Amniotic epithelial cell (primary cell): ENCODE measurements around the gene XPR1.
"Not testable (repeated sequence)": the region's sequence is repeated elsewhere in the genome, so short reads cannot be mapped to it uniquely, and the experiment has no call there.

ENCODE experiments used
- DNase-seq: peaks from one replicate; pipeline ENCODE4 v3.0.0-alpha.2; 2010; ENCODE audit warnings: low read depth

XPR1 gene

GRCh38 chr1:180644526-180645192 is 12.8 kb downstream of the XPR1 start:
- DNase-seq: no peak

- DNase-seq: not testable (repeated sequence)
Measured at GRCh38 chr1:180645261-180645660, 13.4 kb downstream of the XPR1 start.

- no peak for DNase-seq
Measured at GRCh38 chr1:180646093-180646492, 14.3 kb downstream of the XPR1 start.

- no peak for DNase-seq
Measured at GRCh38 chr1:180646547-180646946, 14.7 kb downstream of the XPR1 start.

- DNase-seq: peak; percentile 7
Measured at GRCh38 chr1:180652792-180653191, 21.0 kb downstream of the XPR1 start.

- no peak for DNase-seq
Measured at GRCh38 chr1:180662709-180663108, 30.9 kb downstream of the XPR1 start.

- DNase-seq: peak; percentile 17
Measured at GRCh38 chr1:180670681-180671080, 38.9 kb downstream of the XPR1 start.

GRCh38 chr1:180672105-180672504 is 40.3 kb downstream of the XPR1 start:
- peak; percentile 13 for DNase-seq

GRCh38 chr1:180672505-180672904 is 40.7 kb downstream of the XPR1 start:
- DNase-seq: no peak

- DNase-seq: peak; percentile 45
Measured at GRCh38 chr1:180674603-180675530, 43.0 kb downstream of the XPR1 start.

GRCh38 chr1:180675586-180675985 is 43.8 kb downstream of the XPR1 start:
- DNase-seq: no peak

GRCh38 chr1:180680558-180681144 is 48.8 kb downstream of the XPR1 start:
- DNase-seq: peak; percentile 88

GRCh38 chr1:180683117-180683516 is 51.3 kb downstream of the XPR1 start:
- not testable (repeated sequence) for DNase-seq

- DNase-seq: peak; percentile 44
Measured at GRCh38 chr1:180691322-180691913, 59.6 kb downstream of the XPR1 start.

- DNase-seq: no peak
Measured at GRCh38 chr1:180693564-180694244, 61.9 kb downstream of the XPR1 start.

- DNase-seq: no peak
Measured at GRCh38 chr1:180695282-180695681, 63.5 kb downstream of the XPR1 start.

GRCh38 chr1:180696361-180696760 is 64.5 kb downstream of the XPR1 start:
- DNase-seq: no peak

- no peak for DNase-seq
Measured at GRCh38 chr1:180698580-180698979, 66.8 kb downstream of the XPR1 start.

GRCh38 chr1:180702376-180702775 is 70.6 kb downstream of the XPR1 start:
- DNase-seq: not testable (repeated sequence)

GRCh38 chr1:180710746-180711145 is 78.9 kb downstream of the XPR1 start:
- DNase-seq: not testable (repeated sequence)

GRCh38 chr1:180711260-180711659 is 79.4 kb downstream of the XPR1 start:
- not testable (repeated sequence) for DNase-seq

- peak; percentile 4 for DNase-seq
Measured at GRCh38 chr1:180720753-180721152, 88.9 kb downstream of the XPR1 start.
